LNCAP (cell line): ENCODE results near the gene DHRSX.

ENCODE experiments used
- CTCF ChIP-seq: fragments of 450-650 bp; IDR thresholded peaks from 2 replicates; pipeline ENCODE4 v1.5.1; 2017; ENCODE audit warnings: mild to moderate bottlenecking

Gene DHRSX

GRCh38 chrX:2434270-2435163 lies 66.3 kb downstream of the DHRSX start:
- TF ChIP-seq CTCF: no peak

GRCh38 chrX:2432298-2432863 lies 68.4 kb downstream of the DHRSX start:
- no peak for TF ChIP-seq CTCF

- no peak for TF ChIP-seq CTCF
These were observed 70.4 kb downstream of the DHRSX start for GRCh38 chrX:2430265-2430825.

GRCh38 chrX:2427737-2428136 lies 73.0 kb downstream of the DHRSX start:
- no peak for TF ChIP-seq CTCF

GRCh38 chrX:2427147-2427546 lies 73.6 kb downstream of the DHRSX start:
- no peak for TF ChIP-seq CTCF

- no peak for TF ChIP-seq CTCF
These were observed 74.4 kb downstream of the DHRSX start for GRCh38 chrX:2426289-2426882.

- TF ChIP-seq CTCF: no peak
These were observed 75.3 kb downstream of the DHRSX start for GRCh38 chrX:2425286-2426071.
